Measurements from ENCODE around the gene NRM.

DNA sequence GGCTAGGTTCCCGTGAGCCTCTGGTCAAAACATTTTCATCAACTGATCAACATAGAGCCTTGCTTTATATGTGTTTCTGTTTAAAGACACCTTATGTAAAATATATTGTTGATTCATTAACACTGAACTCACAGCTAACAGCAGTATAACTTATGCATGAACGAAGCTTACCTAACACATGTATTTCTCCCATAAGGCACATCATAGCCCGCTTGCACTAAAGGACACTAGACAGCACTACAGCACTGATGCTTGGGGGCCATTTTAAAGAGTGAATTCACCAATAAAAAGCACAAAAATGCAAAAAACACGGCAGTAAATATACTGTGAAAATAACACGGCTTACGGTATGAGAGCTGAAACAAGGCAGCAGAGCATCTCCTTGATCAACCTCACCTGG is 47.7 kb upstream of the NRM start:
- TF ChIP-seq, protein P1, sequence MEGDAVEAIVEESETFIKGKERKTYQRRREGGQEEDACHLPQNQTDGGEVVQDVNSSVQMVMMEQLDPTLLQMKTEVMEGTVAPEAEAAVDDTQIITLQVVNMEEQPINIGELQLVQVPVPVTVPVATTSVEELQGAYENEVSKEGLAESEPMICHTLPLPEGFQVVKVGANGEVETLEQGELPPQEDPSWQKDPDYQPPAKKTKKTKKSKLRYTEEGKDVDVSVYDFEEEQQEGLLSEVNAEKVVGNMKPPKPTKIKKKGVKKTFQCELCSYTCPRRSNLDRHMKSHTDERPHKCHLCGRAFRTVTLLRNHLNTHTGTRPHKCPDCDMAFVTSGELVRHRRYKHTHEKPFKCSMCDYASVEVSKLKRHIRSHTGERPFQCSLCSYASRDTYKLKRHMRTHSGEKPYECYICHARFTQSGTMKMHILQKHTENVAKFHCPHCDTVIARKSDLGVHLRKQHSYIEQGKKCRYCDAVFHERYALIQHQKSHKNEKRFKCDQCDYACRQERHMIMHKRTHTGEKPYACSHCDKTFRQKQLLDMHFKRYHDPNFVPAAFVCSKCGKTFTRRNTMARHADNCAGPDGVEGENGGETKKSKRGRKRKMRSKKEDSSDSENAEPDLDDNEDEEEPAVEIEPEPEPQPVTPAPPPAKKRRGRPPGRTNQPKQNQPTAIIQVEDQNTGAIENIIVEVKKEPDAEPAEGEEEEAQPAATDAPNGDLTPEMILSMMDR (IDR thresholded peaks at IDR 0.05) = no peak
- TF ChIP-seq POLR2A (IDR thresholded peaks at IDR 0.05) (no peak), POLR2AphosphoS5 (IDR thresholded peaks at IDR 0.05) (no peak)

Data from suprapubic skin (tissue), 4 donors.